Measurements from ENCODE around the gene CLASP1. TPM values are rescaled to one million over a fixed set of nuclear protein-coding genes. Genes with fewer than 3 reads are reported as not detected.
"Not testable (repeated sequence)": the region's sequence is repeated elsewhere in the genome, so short reads cannot be mapped to it uniquely, and the experiment has no call there.

CLASP1 gene
- total and polyA plus RNA-seq, 5 donors from 2014 or later, result 8.7 to 72.1 (median 12.2) TPM

DNA sequence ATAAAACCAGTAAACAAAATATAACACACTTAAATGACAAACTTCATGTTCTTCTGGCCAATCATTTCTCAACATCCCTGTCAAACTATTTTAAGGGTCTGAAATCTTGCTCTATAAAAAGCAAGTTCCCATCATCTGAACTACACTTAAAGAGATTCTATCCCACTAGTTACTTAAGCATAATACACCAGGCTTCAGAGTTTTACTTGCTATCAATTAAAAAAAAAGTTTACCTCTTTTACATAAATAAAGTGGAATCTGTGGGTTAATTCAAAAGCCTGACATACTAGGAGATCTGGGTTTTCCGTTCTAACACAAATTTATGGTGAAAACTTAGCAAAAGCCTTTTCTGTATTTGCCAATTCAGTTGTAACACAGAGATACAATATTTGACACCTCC, 1.9 kb downstream of the CLASP1 start:
- Mint-ChIP-seq H3K4me1 (peaks cover 41 to 74% (median 63%) of the 10 kb centered on the region in 4 donors), H3K27me3 (peaks cover 14% of the 10 kb centered on the region), H3K27ac (peak overlapping the region; percentile 20 to 98 (median 33)), H3K36me3 (no peaks in the 10 kb centered on the region), H3K9me3 (peaks cover 0 to 2% (median 0%) of the 10 kb centered on the region in 7 donors), H3K4me3 (peak overlapping the region; percentile 96 to 100 (median 100))
- Histone ChIP-seq H3K9me3 (ENCODE audit: control insufficient read depth in 2 of 2, low read length in 2 of 2) (no peaks in the 10 kb centered on the region), H3K4me1 (ENCODE audit: control insufficient read depth, insufficient read depth, low read length, poor library complexity, severe bottlenecking) (peaks cover 43% of the 10 kb centered on the region), H3K36me3 (ENCODE audit: control insufficient read depth, insufficient read depth, low read length) (no peaks in the 10 kb centered on the region), H3K4me3 (ENCODE audit: low read depth, low read length) (peak overlapping the region; percentile 92), H3K27ac (ENCODE audit: insufficient read depth, low read length, poor library complexity, severe bottlenecking) (no peak overlapping the region), H3K27me3 (ENCODE audit: control insufficient read depth, insufficient read depth, low read length) (no peaks in the 10 kb centered on the region)
- ATAC-seq (ENCODE audit: low read depth in 2 of 2), result no peak
- DNase-seq, result no peak

- ATAC-seq (ENCODE audit: low read depth in 2 of 2) (no peak), DNase-seq (no peak)
- H3K36me3 Mint-ChIP-seq, result peaks cover 8% of the 10 kb centered on the region
- H3K9me3 ChIP-seq (ENCODE audit: control insufficient read depth in 2 of 2, low read length in 2 of 2), result no peaks in the 10 kb centered on the region
- H3K27me3 ChIP-seq (ENCODE audit: control insufficient read depth, insufficient read depth, low read length), result no peaks in the 10 kb centered on the region
- H3K27me3 Mint-ChIP-seq, result peaks cover 7% of the 10 kb centered on the region
- peaks cover 0 to 2% (median 0%) of the 10 kb centered on the region in 7 donors for H3K9me3 Mint-ChIP-seq
- peaks cover 21% of the 10 kb centered on the region for H3K4me1 ChIP-seq (ENCODE audit: control insufficient read depth, insufficient read depth, low read length, poor library complexity, severe bottlenecking)
- peak overlapping the region in 1 of 4 donors; percentile 81 for H3K4me3 Mint-ChIP-seq
- H3K36me3 ChIP-seq (ENCODE audit: control insufficient read depth, insufficient read depth, low read length), result peaks cover 3% of the 10 kb centered on the region
- H3K4me3 ChIP-seq (ENCODE audit: low read depth, low read length), result no peak overlapping the region
- H3K27ac Mint-ChIP-seq, result peak overlapping the region in 1 of 3 donors; percentile 76
- no peak overlapping the region for H3K27ac ChIP-seq (ENCODE audit: insufficient read depth, low read length, poor library complexity, severe bottlenecking)
- H3K4me1 Mint-ChIP-seq, result peaks cover 33 to 72% (median 58%) of the 10 kb centered on the region in 4 donors
These were observed 4.5 kb downstream of the CLASP1 start for GRCh38 chr2:121644715-121645114.

- peaks cover 0 to 2% (median 0%) of the 10 kb centered on the region in 7 donors for H3K9me3 Mint-ChIP-seq
- Histone ChIP-seq H3K36me3 (ENCODE audit: control insufficient read depth, insufficient read depth, low read length) (peaks cover 7% of the 10 kb centered on the region), H3K9me3 (ENCODE audit: control insufficient read depth in 2 of 2, low read length in 2 of 2) (no peaks in the 10 kb centered on the region), H3K27ac (ENCODE audit: insufficient read depth, low read length, poor library complexity, severe bottlenecking) (no peak overlapping the region), H3K27me3 (ENCODE audit: control insufficient read depth, insufficient read depth, low read length) (no peaks in the 10 kb centered on the region), H3K4me3 (ENCODE audit: low read depth, low read length) (no peak overlapping the region), H3K4me1 (ENCODE audit: control insufficient read depth, insufficient read depth, low read length, poor library complexity, severe bottlenecking) (peaks cover 21% of the 10 kb centered on the region)
- no peaks in the 10 kb centered on the region for H3K27me3 Mint-ChIP-seq
- no peak for DNase-seq
- H3K27ac Mint-ChIP-seq, result no peak overlapping the region
- peaks cover 12% of the 10 kb centered on the region for H3K36me3 Mint-ChIP-seq
- no peak for ATAC-seq (ENCODE audit: low read depth in 2 of 2)
- peak overlapping the region in 1 of 4 donors; percentile 33 for H3K4me3 Mint-ChIP-seq
- H3K4me1 Mint-ChIP-seq, result peaks cover 33 to 70% (median 57%) of the 10 kb centered on the region in 4 donors
These were observed 5.4 kb downstream of the CLASP1 start for GRCh38 chr2:121643877-121644276.

DNA sequence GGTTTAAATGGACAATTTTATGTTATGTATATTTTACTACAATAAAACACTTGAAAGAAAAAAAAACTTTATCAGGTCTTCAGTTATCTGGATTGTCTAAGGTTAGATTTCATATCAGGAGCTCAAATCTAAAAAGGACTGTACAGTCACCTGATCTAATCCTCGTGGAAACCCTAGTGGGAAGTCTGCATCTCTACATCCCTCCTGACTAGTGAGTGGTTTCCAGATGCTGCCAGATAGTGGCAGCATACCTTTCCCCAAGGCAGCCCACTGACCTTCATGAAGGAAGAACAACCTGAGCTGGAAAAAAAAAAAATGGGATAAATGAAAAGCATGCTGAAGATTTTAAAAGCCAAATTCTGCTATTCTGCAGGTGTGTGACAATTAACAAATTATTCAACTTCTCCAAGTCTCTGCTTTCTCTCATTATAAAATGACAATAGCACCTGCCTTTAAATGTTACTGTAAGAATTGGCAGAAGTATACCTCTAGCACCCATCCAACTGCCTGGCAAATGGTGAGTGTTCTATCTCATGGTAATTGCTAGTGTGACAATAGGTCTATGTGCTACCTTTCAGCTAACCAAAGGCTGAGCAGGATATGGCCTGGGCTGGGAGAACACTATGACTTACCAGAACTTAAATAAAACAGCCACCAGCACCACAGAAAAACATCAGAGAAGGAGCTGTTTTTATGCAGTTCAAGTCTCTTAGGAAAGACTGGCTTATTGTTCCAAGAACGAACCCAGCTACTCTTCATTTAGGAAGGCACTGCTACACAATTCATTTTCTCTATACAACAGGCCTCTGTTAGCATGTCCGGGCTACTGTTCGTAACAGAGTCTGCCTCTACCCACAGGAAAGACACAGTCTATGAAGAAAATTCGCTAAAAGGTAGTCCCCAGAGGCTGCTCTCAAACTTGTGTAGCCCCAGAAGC, 8.6 kb downstream of the CLASP1 start:
- Histone ChIP-seq H3K36me3 (ENCODE audit: control insufficient read depth, insufficient read depth, low read length) (peaks cover 7% of the 10 kb centered on the region), H3K9me3 (ENCODE audit: control insufficient read depth in 2 of 2, low read length in 2 of 2) (peaks cover 0 to 2% of the 10 kb centered on the region in 2 experiments), H3K4me1 (ENCODE audit: control insufficient read depth, insufficient read depth, low read length, poor library complexity, severe bottlenecking) (peaks cover 2% of the 10 kb centered on the region), H3K4me3 (ENCODE audit: low read depth, low read length) (no peak overlapping the region), H3K27ac (ENCODE audit: insufficient read depth, low read length, poor library complexity, severe bottlenecking) (no peak overlapping the region), H3K27me3 (ENCODE audit: control insufficient read depth, insufficient read depth, low read length) (no peaks in the 10 kb centered on the region)
- Mint-ChIP-seq H3K36me3 (peaks cover 26% of the 10 kb centered on the region), H3K4me1 (peaks cover 41 to 63% (median 49%) of the 10 kb centered on the region in 4 donors), H3K27me3 (no peaks in the 10 kb centered on the region), H3K27ac (peak overlapping the region; percentile 3 to 59 (median 20)), H3K4me3 (no peak overlapping the region), H3K9me3 (peaks cover 0 to 4% (median 3%) of the 10 kb centered on the region in 7 donors)
- ATAC-seq (ENCODE audit: low read depth in 2 of 2) (no peak), DNase-seq (no peak)

- not testable (repeated sequence) for DNase-seq; H3K4me1 ChIP-seq (ENCODE audit: control insufficient read depth, insufficient read depth, low read length, poor library complexity, severe bottlenecking); ATAC-seq (ENCODE audit: low read depth in 2 of 2); H3K27ac ChIP-seq (ENCODE audit: insufficient read depth, low read length, poor library complexity, severe bottlenecking); H3K9me3 ChIP-seq (ENCODE audit: control insufficient read depth in 2 of 2, low read length in 2 of 2); H3K4me3 Mint-ChIP-seq; H3K36me3 ChIP-seq (ENCODE audit: control insufficient read depth, insufficient read depth, low read length); H3K27me3 ChIP-seq (ENCODE audit: control insufficient read depth, insufficient read depth, low read length); H3K27me3 Mint-ChIP-seq; H3K9me3 Mint-ChIP-seq; H3K27ac Mint-ChIP-seq; H3K4me3 ChIP-seq (ENCODE audit: low read depth, low read length)
- Mint-ChIP-seq H3K36me3 (peaks cover 26% of the 10 kb centered on the region), H3K4me1 (peaks cover 40 to 61% (median 48%) of the 10 kb centered on the region in 4 donors)
These were observed 9.4 kb downstream of the CLASP1 start for GRCh38 chr2:121639846-121640245.

GRCh38 chr2:121638333-121638732, 10.9 kb downstream of the CLASP1 start:
- H3K27ac ChIP-seq (ENCODE audit: insufficient read depth, low read length, poor library complexity, severe bottlenecking), result no peak overlapping the region
- H3K27me3 Mint-ChIP-seq, result no peaks in the 10 kb centered on the region
- H3K36me3 Mint-ChIP-seq, result peaks cover 28% of the 10 kb centered on the region
- H3K9me3 ChIP-seq (ENCODE audit: control insufficient read depth in 2 of 2, low read length in 2 of 2), result peaks cover 0 to 2% of the 10 kb centered on the region in 2 experiments
- H3K4me3 Mint-ChIP-seq, result peak overlapping the region in 1 of 4 donors; percentile 4
- H3K4me3 ChIP-seq (ENCODE audit: low read depth, low read length), result no peak overlapping the region
- peaks cover 0 to 4% (median 3%) of the 10 kb centered on the region in 7 donors for H3K9me3 Mint-ChIP-seq
- peaks cover 43 to 56% (median 50%) of the 10 kb centered on the region in 4 donors for H3K4me1 Mint-ChIP-seq
- H3K4me1 ChIP-seq (ENCODE audit: control insufficient read depth, insufficient read depth, low read length, poor library complexity, severe bottlenecking), result peaks cover 9% of the 10 kb centered on the region
- DNase-seq, result no peak
- ATAC-seq (ENCODE audit: low read depth in 2 of 2), result no peak
- peak overlapping the region in 1 of 3 donors; percentile 66 for H3K27ac Mint-ChIP-seq
- no peaks in the 10 kb centered on the region for H3K27me3 ChIP-seq (ENCODE audit: control insufficient read depth, insufficient read depth, low read length)
- peaks cover 7% of the 10 kb centered on the region for H3K36me3 ChIP-seq (ENCODE audit: control insufficient read depth, insufficient read depth, low read length)

DNA sequence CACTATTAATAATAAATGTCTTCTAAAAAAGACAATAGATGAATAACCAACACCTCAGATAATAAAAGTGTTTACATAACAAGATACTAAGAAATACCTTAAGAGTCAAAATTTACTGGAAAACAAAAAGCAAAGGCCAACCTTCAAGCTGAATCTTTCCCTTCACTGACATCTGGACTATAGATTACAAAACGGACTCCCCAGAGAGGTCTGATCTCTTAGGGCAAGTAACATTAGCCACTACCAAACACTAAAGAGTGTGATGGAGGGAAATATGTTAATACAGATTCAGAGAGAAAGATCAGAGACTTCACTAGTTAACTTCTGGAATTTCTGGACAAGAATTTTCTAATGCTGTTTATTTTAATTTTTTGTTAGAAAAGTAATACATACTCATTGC, 13.9 kb downstream of the CLASP1 start:
- peaks cover 0 to 4% (median 2%) of the 10 kb centered on the region in 7 donors for H3K9me3 Mint-ChIP-seq
- peak overlapping the region in 1 of 3 donors; percentile 71 for H3K27ac Mint-ChIP-seq

More for the DNA sequence above, 13.9 kb downstream of the CLASP1 start:
- peaks cover 27% of the 10 kb centered on the region for H3K36me3 Mint-ChIP-seq
- peaks cover 0 to 2% of the 10 kb centered on the region in 2 experiments for H3K9me3 ChIP-seq (ENCODE audit: control insufficient read depth in 2 of 2, low read length in 2 of 2)
- no peaks in the 10 kb centered on the region for H3K27me3 ChIP-seq (ENCODE audit: control insufficient read depth, insufficient read depth, low read length)
- H3K27ac ChIP-seq (ENCODE audit: insufficient read depth, low read length, poor library complexity, severe bottlenecking), result no peak overlapping the region
- no peak for DNase-seq
- H3K27me3 Mint-ChIP-seq, result no peaks in the 10 kb centered on the region
- ATAC-seq (ENCODE audit: low read depth in 2 of 2), result no peak
- H3K36me3 ChIP-seq (ENCODE audit: control insufficient read depth, insufficient read depth, low read length), result peaks cover 4% of the 10 kb centered on the region
- H3K4me3 ChIP-seq (ENCODE audit: low read depth, low read length), result no peak overlapping the region
- H3K4me1 Mint-ChIP-seq, result peaks cover 36 to 43% (median 39%) of the 10 kb centered on the region in 4 donors
- H3K4me1 ChIP-seq (ENCODE audit: control insufficient read depth, insufficient read depth, low read length, poor library complexity, severe bottlenecking), result peaks cover 9% of the 10 kb centered on the region
- H3K4me3 Mint-ChIP-seq, result no peak overlapping the region

Data from CD4-positive, CD25-positive, alpha-beta regulatory T cell (primary cell).